BLaER1 treated with 17β-estradiol and CSF1 and Interleukin-3, amounts not matched to agents 10 nM and 100 nM (cell line): ENCODE measurements around the gene PRDX2.

Experiments
- H3K27ac ChIP-seq, 11 experiments: shearing (Covaris generic); formaldehyde crosslinking; 2 replicates each; pipeline ENCODE4 v1.8.1; 2022
- H3K27me3 ChIP-seq, 11 experiments: shearing (Covaris generic); formaldehyde crosslinking; 2 replicates each; pipeline ENCODE4 v1.8.1; 2022
- H3K36me3 ChIP-seq, 11 experiments: shearing (Covaris generic); formaldehyde crosslinking; 2 replicates each; pipeline ENCODE4 v1.8.1; 2022
- H3K4me1 ChIP-seq, 10 experiments: shearing (Covaris generic); formaldehyde crosslinking; 2 replicates each; pipeline ENCODE4 v1.8.1; 2022
- H3K4me2 ChIP-seq, 11 experiments: shearing (Covaris generic); formaldehyde crosslinking; 2 replicates each; pipeline ENCODE4 v1.8.1; 2022
- H3K4me3 ChIP-seq, 10 experiments: shearing (Covaris generic); formaldehyde crosslinking; 2 replicates each; pipeline ENCODE4 v1.8.1; 2022
- H3K9ac ChIP-seq, 11 experiments: shearing (Covaris generic); formaldehyde crosslinking; 2 replicates each; pipeline ENCODE4 v1.8.1; 2022
- H3K9me3 ChIP-seq, 11 experiments: shearing (Covaris generic); formaldehyde crosslinking; replicated peaks in 1 of 11; 2 replicates each; pipeline ENCODE4 v1.8.1; 2022
- H4K20me1 ChIP-seq, 11 experiments: shearing (Covaris generic); formaldehyde crosslinking; 2 replicates each; pipeline ENCODE4 v1.8.1; 2022
- Cebpa-rat ChIP-seq, 11 experiments: shearing (Covaris generic); IDR thresholded peaks; 2 replicates each; pipeline ENCODE4 v1.8.1; 2022

Gene PRDX2

DNA sequence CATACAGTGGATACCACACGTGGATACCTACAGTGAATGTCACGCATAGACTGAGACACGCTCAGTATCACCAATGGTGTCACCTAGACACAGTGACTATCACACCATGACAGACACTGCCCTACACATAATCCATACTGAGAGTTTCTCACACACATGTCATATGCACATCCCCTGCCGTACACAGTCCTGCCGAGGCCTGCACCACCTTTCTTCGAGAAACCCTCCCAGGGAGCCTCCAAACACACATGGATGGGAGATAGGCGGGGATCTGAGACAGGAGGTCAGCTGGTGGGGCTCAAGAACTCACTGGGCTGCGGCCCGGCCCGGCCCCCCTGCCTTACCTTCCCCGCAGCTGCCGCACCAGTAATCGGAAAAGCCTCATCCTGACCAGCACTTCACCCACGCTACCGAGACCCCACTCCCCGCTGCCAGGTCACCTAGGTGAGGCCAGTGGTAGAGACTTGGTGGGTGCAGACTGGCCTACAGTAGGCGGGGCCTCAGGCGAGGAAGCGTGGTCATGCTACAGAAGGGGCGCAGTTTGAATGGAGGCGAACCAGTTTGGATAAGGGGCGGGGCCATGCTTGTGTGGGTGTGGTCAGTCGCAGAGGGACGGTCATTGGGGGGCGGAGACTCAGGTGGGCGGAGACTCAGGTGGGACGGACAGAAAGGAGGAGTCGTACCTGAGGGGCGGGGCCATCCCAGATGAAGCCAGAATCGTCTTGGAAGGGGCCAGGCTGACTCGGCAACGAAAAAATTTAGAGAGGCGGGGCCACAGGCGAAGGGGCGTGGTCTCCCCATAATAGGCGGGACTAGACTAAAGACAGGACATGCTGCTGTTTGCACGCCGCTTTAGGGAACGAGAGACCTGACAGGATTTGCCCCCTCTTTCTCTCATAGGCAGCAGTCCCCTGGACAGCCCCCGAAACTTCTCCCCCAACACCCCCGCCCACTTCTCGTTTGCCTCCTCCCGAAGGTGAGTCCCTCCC lies 38.8 kb upstream of the PRDX2 start:
- H4K20me1 ChIP-seq, result peaks cover 0 to 40% (median 0%) of the 10 kb centered on the region in 11 experiments; a peak in 8 of 22 replicates
- H3K36me3 ChIP-seq, result no peaks in the 10 kb centered on the region
- no peak for TF ChIP-seq Cebpa-rat (IDR thresholded peaks at IDR 0.05)
- H3K4me2 ChIP-seq, result peak overlapping the region; percentile 44 to 70 (median 61); a peak in 19 of 22 replicates
- H3K9me3 ChIP-seq, result peaks cover 0 to 7% (median 0%) of the 10 kb centered on the region in 11 experiments; a peak in 4 of 22 replicates
- H3K4me1 ChIP-seq, result peaks cover 0 to 46% (median 36%) of the 10 kb centered on the region in 10 experiments; a peak in 16 of 20 replicates
- peaks cover 65 to 96% (median 80%) of the 10 kb centered on the region in 11 experiments for H3K27me3 ChIP-seq
- peak overlapping the region in 2 of 10 experiments; percentile 5 to 27; a peak in 2 of 20 replicates for H3K4me3 ChIP-seq
- H3K27ac ChIP-seq, result no peak overlapping the region
- no peak overlapping the region for H3K9ac ChIP-seq

DNA sequence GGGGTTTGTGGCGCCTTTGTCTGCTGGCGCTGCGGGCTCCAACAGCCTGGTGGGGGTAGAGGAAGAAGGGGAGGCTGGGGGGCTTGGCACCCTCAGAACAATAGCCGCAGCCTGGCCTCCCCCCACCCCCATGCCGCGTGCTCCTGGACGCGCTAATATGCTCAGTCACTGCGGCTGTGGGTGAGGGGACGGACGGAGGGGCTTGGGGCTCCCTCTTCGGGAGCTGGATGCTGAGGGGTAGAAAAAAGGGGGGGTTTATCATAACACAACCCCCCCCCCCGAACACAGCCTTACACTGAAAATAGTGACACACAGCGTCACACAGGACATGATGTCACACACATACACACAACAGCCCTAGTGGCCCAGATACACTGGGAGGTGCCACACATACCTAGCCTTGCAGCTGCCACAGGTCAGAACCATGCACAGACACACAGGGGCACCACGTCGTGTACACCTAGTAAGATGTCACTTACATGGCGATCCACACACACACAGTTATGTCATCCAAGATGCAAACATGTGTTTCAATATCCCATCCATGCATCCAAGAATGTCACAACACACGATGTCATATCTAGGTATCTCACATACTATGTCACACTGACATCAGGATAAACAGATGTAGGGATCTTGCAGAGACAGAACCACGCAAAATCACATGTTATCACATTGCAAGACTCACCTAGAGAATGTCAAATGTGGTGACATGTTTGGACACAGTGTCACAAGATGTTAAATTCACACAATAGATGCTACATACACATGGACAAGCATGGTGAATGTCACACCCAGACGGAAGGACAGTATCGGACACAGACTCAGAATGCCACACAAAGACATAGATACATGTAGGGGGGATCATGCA lies 37.5 kb upstream of the PRDX2 start:
- Histone ChIP-seq H3K9me3 (peaks cover 0 to 12% (median 0%) of the 10 kb centered on the region in 11 experiments; a peak in 6 of 22 replicates), H3K4me1 (peaks cover 3 to 58% (median 47%) of the 10 kb centered on the region in 10 experiments; a peak in 19 of 20 replicates), H3K4me3 (peak overlapping the region; percentile 50 to 70 (median 59)), H3K36me3 (no peaks in the 10 kb centered on the region), H3K27ac (peak overlapping the region in 2 of 11 experiments; percentile 14 to 16; a peak in 2 of 22 replicates), H3K27me3 (peaks cover 77 to 96% (median 90%) of the 10 kb centered on the region in 11 experiments), H3K4me2 (peak overlapping the region; percentile 78 to 93 (median 88); a peak in 21 of 22 replicates), H4K20me1 (peaks cover 0 to 52% (median 10%) of the 10 kb centered on the region in 11 experiments; a peak in 15 of 22 replicates), H3K9ac (peak overlapping the region in 7 of 11 experiments; percentile 23 to 66 (median 54); a peak in 9 of 22 replicates)
- TF ChIP-seq Cebpa-rat (IDR thresholded peaks at IDR 0.05), result no peak

DNA sequence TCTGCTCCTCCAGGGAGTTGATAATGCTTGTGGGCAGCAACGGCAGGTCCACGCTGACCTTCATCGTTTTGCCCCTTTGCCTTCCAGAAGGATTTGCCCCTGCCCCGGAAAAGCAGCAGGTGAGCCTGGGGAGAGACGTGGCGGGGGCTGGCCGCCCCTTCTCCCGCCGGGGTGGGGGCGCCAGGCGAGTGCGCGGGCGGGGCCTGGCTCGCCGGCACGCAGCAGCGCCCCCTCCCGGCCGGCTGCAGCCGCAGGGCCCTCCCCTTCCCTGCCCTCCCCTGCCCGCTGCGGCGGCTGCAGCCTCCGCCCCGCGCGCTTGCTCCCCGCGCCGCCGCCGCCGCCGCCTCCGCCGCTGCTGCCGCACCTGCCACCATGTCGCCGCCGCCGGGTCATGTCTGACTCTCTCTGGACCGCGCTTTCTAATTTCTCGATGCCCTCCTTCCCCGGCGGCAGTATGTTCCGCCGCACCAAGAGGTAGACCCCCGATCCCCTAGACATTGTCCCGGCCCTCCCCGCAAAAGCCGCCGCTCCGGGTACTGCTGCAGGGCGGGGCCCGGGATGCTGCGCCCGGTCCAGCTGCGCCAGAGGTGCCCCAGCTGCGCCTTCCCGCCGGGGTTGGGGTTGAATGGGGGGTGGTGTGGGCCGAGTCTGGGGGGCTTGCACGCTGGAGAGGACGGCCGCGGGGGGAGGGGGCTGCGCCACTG lies 36.7 kb upstream of the PRDX2 start, which contains the start of gene MAST1:
Gene MAST1 (plus strand): TSS at position 334 of the 704 bp plus-strand sequence. CDS start 58 bp downstream, at position 392.
- Histone ChIP-seq H3K4me2 (peak within 1 kb of the TSS; percentile 78 to 93 (median 88)), H3K36me3 (no peaks in the 10 kb centered on the region), H3K4me3 (peak within 1 kb of the TSS; percentile 50 to 70 (median 59)), H3K4me1 (peaks cover 6 to 62% (median 51%) of the 10 kb centered on the region in 10 experiments), H3K9ac (peak within 1 kb of the TSS in 10 of 11 experiments; percentile 15 to 66 (median 48); a peak in 12 of 22 replicates), H4K20me1 (peaks cover 0 to 55% (median 14%) of the 10 kb centered on the region in 11 experiments; a peak in 16 of 22 replicates), H3K9me3 (peaks cover 0 to 12% (median 0%) of the 10 kb centered on the region in 11 experiments; a peak in 6 of 22 replicates), H3K27me3 (peaks cover 84 to 99% (median 94%) of the 10 kb centered on the region in 11 experiments), H3K27ac (peak within 1 kb of the TSS in 2 of 11 experiments; percentile 14 to 16; a peak in 2 of 22 replicates)
- no peak for TF ChIP-seq Cebpa-rat (IDR thresholded peaks at IDR 0.05)

DNA sequence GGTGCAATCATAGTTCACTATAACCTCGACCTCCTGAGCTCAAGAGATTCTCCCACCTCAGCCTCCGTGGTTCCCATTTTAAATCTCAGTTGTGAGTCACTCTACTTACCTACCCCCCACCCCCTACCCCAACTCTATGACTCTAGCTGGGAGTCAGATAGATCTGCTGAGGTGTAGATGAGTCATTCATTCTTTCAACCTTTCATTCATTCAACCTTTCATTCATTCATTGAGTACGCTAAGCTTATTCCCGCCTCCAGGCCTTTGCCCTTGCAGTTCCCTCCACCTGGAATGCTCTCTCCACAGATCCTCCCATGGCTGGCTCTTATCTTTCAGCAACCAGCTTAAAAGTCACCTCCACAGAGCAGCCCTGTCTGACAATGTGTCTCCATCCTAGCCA lies 35.6 kb upstream of the PRDX2 start:
- peaks cover 95 to 100% (median 98%) of the 10 kb centered on the region in 11 experiments for H3K27me3 ChIP-seq
- no peak overlapping the region for H3K9ac ChIP-seq
- H3K27ac ChIP-seq, result no peak overlapping the region
- H3K4me1 ChIP-seq, result peaks cover 16 to 70% (median 59%) of the 10 kb centered on the region in 10 experiments
- H3K9me3 ChIP-seq, result peaks cover 0 to 12% (median 0%) of the 10 kb centered on the region in 11 experiments; a peak in 6 of 22 replicates
- peaks cover 0 to 63% (median 21%) of the 10 kb centered on the region in 11 experiments; a peak in 16 of 22 replicates for H4K20me1 ChIP-seq
- no peak overlapping the region for H3K4me3 ChIP-seq
- no peak for TF ChIP-seq Cebpa-rat (IDR thresholded peaks at IDR 0.05)
- no peaks in the 10 kb centered on the region for H3K36me3 ChIP-seq
- H3K4me2 ChIP-seq, result no peak overlapping the region

GRCh38 chr19:12836529-12836863 lies 34.9 kb upstream of the PRDX2 start:
- H3K4me1 ChIP-seq, result peaks cover 16 to 67% (median 57%) of the 10 kb centered on the region in 10 experiments
- no peak overlapping the region for H3K27ac ChIP-seq
- peaks cover 98 to 100% (median 99%) of the 10 kb centered on the region in 11 experiments for H3K27me3 ChIP-seq
- H3K9ac ChIP-seq, result no peak overlapping the region
- 0 out of 20 replicates have a peak overlapping the region, but pooled peaks of 1 of the 10 experiments have one; percentile 19 for H3K4me3 ChIP-seq
- TF ChIP-seq Cebpa-rat (IDR thresholded peaks at IDR 0.05), result no peak
- H4K20me1 ChIP-seq, result peaks cover 0 to 60% (median 23%) of the 10 kb centered on the region in 11 experiments; a peak in 16 of 22 replicates
- H3K4me2 ChIP-seq, result peak overlapping the region in 8 of 11 experiments; percentile 24 to 99 (median 94); a peak in 9 of 22 replicates
- H3K36me3 ChIP-seq, result no peaks in the 10 kb centered on the region
- peaks cover 0 to 12% (median 0%) of the 10 kb centered on the region in 11 experiments; a peak in 6 of 22 replicates for H3K9me3 ChIP-seq

GRCh38 chr19:12834976-12835757 lies 33.6 kb upstream of the PRDX2 start:
- Histone ChIP-seq H3K9me3 (peaks cover 0 to 7% (median 0%) of the 10 kb centered on the region in 11 experiments; a peak in 4 of 22 replicates), H3K36me3 (no peaks in the 10 kb centered on the region), H3K27me3 (peaks cover 91 to 100% (median 98%) of the 10 kb centered on the region in 11 experiments), H3K4me3 (peak overlapping the region in 8 of 10 experiments; percentile 0 to 76 (median 63); a peak in 6 of 20 replicates), H3K4me1 (peaks cover 16 to 54% (median 48%) of the 10 kb centered on the region in 10 experiments), H3K27ac (no peak overlapping the region), H3K9ac (no peak overlapping the region), H3K4me2 (peak overlapping the region in 10 of 11 experiments; percentile 12 to 99 (median 94); a peak in 17 of 22 replicates), H4K20me1 (peaks cover 0 to 52% (median 23%) of the 10 kb centered on the region in 11 experiments; a peak in 16 of 22 replicates)
- TF ChIP-seq Cebpa-rat (IDR thresholded peaks at IDR 0.05), result no peak

DNA sequence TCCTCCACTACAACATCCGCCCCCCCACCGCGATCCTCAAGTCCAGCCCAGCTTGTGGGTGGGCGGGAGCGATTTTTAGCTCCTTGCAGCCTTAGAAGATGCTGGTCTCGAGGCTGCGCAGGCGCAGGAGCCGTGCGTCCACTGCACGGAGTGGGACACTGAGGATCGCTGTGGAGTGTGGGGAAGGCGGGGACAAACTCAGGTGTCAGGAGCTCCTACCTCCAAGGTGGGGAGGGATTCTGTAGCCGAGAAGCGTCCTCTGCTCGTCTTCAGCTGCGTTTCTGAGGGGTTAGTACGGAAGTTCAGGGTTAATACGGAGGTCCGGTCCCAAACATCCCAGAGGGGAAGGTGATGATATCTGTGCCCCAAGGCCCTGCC lies 33.0 kb upstream of the PRDX2 start, which contains the start of gene RTBDN:
Gene RTBDN (minus strand): TSS at position 14 of the 378 bp plus-strand sequence. CDS start 4,600 bp downstream, outside the sequence.
- Histone ChIP-seq H3K4me1 (peaks cover 16 to 53% (median 48%) of the 10 kb centered on the region in 10 experiments), H3K27ac (no peak within 1 kb of the TSS), H3K9ac (peak within 1 kb of the TSS in 9 of 11 experiments; percentile 16 to 74 (median 53); a peak in 13 of 22 replicates), H4K20me1 (peaks cover 0 to 56% (median 23%) of the 10 kb centered on the region in 11 experiments; a peak in 16 of 22 replicates), H3K4me3 (peak within 1 kb of the TSS; percentile 57 to 76 (median 66)), H3K36me3 (no peaks in the 10 kb centered on the region), H3K4me2 (peak within 1 kb of the TSS; percentile 89 to 99 (median 96)), H3K9me3 (peaks cover 0 to 7% (median 0%) of the 10 kb centered on the region in 11 experiments; a peak in 4 of 22 replicates), H3K27me3 (peaks cover 88 to 100% (median 98%) of the 10 kb centered on the region in 11 experiments)
- no peak for TF ChIP-seq Cebpa-rat (IDR thresholded peaks at IDR 0.05)
